Measurements from ENCODE around the gene PIEZO2.

- no peak for TF ChIP-seq BACH1 (IDR thresholded peaks at IDR 0.05; ENCODE audit: low read length)
- no peak for TF ChIP-seq POLR2A (IDR thresholded peaks at IDR 0.05; ENCODE audit: control extremely low read depth in 1 of 2, low read depth in 2 of 2, low read length in 2 of 2)
- no peak for TF ChIP-seq CTCF (IDR thresholded peaks at IDR 0.05; ENCODE audit: control extremely low read depth in 1 of 3, insufficient read depth in 1 of 3, low read depth in 1 of 3, low read length in 3 of 3)
- TF ChIP-seq SAP30 (IDR thresholded peaks at IDR 0.05; ENCODE audit: insufficient read depth, insufficient replicate concordance, low read length), result no peak
- TF ChIP-seq CEBPB (IDR thresholded peaks at IDR 0.05; ENCODE audit: low read depth, low read length), result no peak
- TF ChIP-seq RAD21 (IDR thresholded peaks at IDR 0.05 in 1 of 2, conservative IDR thresholded peaks at IDR 0.05 in 1 of 2; ENCODE audit: low read depth in 2 of 2, low read length in 2 of 2), result no peak
These were observed 211.4 kb downstream of the PIEZO2 start for GRCh38 chr18:10937743-10938640.
